Embryonic facial prominence (tissue), 1 donor: ENCODE measurements around the gene TSPAN4.

Source experiments
- DNase-seq: peaks from one replicate; pipeline ENCODE4 v3.0.0-alpha.2; 2016; ENCODE audit errors: extremely low spot score

TSPAN4 gene

DNA sequence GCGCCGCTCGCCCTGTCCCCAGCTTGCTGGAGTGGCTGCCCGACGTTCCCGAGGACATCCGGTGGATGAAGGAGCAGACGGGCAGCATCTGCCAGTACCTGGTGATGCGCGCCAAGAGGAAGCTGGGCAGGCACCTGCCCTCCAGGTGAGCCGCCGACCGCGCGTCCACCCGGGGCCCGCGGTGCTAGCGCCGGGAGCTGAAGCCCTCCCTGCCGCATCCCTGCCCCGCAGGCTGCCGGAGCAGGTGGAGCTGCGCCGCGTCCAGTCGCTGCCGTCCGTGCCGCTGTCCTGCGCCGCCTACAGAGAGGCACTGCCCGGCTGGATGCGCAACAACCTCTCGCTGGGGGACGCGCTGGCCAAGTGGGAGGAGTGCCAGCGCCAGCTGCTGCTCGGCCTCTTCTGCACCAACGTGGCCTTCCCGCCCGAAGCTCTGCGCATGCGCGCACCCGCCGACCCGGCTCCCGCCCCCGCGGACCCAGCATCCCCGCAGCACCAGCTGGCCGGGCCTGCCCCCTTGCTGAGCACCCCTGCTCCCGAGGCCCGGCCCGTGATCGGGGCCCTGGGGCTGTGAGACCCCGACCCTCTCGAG is 18.3 kb upstream of the TSPAN4 start:
- no peak for DNase-seq

- DNase-seq, result no peak
These were observed 17.7 kb upstream of the TSPAN4 start for GRCh38 chr11:824942-825341.

DNA sequence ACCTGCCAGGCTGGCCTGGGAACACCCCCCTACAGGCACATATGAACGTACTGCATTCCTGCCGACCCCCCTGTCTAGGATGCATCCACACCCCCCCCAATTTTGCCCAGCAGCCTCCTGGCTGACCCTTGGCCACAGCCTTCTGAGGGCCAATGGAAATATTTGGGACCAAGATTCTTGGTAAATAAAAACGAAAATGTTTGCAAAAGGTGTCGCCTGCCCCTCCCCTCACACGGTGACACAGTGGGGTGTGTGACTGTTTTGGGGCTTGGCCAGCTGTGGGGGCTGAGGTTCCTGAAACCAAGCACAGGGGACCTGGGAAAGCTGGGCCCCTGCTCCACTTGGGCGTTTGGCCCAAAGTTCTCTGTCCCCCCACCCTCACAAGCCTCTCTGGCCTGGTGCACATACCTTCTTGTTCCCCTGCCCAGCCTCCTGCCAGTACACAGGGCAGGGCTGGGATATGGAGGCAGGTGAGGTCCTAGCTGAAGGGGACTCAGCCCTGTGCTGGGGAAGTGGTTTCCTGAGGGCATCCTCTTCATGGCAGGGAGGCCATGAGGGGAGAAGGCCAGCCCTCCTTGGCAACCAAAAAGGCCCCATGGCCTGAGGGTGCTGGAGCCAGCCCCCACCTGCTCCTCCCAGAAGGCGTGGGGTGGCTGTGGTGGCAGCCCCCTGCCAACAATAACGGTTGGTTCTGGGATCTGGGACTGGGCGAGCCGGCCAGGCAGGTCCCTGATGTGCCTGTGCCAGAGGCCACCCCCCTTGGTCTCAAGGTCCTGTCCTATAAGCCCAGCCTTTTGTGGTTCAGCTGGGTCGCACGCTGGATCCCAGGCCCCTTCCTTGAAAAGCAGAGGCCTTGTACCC is 17.1 kb upstream of the TSPAN4 start:
- DNase-seq, result no peak

GRCh38 chr11:826227-826621 is 16.4 kb upstream of the TSPAN4 start:
- no peak for DNase-seq

GRCh38 chr11:826836-827145 is 15.9 kb upstream of the TSPAN4 start:
- DNase-seq, result no peak

DNA sequence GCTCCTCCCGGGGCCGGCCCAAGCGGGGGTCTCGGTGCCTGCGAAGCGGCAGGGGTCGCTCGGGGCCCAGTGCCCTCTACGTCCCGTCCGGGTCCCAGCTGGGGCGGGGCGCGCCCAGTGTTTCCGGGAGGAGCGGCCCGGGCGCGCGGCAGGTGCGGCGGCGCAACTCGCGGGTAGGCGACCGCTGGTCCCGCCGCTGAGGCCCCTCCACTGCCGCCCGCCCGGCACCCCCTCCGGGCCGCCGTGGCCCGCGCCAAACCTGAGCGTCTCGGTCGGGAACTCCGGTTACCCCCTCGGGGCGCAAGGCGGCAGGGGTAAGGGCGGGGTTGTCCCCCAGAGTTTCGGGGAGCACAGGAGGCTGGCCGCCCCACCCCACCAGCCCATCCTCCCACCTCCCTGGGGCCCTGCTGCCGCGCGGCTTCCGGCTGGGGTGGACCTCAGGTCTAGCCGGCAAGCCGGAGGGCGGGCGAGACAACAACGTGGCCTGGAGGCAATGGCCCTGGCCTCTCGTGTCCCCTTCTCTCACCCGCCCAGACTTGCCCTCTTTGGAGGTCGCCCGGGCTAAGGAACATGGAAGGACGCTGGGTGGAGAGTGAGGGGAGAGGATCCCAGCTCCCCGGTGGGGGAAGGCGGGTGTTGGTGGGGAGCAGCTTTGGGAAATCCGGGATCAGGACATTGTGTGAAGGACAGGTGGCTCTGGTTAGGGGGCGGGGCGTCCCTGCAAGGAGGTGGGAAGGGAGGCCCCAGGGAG is 15.3 kb upstream of the TSPAN4 start:
- no peak for DNase-seq

DNA sequence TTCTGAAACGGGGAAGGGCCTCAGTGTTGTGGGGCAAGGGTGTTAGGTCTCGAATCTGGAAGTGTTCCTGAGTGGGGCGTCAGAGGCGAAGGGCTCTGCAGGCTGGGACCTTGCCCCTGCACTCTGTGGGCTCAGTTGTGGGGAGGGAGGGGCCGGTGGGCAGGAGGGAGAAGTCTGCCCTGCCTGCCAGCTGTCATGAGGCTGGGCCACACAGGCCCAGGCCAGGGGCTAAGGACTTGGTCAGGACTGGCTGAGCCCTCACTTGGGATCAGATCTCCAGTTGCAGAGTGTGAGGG is 14.8 kb upstream of the TSPAN4 start, which contains the start of gene CRACR2B:
TSS of gene CRACR2B (plus strand) at position 23 of the 296 bp plus-strand sequence. CDS start 689 bp downstream, outside the sequence.
- DNase-seq, result no peak

DNA sequence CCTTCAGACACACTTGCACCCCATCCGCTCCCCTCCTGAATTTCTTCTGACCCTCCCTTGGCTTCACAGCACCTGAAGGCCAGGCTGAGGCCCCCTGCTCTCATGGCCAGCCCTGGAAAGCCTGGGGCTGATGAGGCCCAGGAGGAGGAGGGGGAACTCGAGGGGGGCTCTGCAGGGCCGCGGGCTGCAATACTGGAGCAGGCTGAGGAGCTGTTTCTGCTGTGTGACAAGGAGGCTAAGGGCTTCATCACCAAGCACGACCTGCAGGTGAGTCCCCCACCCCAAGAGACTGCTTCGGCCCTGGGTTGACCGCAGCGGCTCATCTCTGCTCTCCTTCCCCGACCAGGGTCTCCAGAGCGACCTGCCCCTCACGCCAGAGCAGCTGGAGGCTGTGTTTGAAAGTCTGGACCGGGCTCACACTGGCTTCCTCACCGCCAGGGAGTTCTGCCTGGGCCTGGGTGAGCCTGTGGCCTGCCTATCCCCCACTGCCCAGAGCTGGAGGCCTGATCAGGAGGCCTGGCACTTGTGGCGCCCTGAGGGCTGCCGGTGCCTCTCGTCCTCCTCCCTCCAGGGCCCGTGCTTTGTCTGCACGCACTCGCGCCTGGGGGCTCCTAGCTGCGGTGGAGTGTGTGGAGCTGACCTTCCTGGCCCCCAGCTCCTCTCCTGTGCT is 14.0 kb upstream of the TSPAN4 start:
- DNase-seq, result no peak

DNA sequence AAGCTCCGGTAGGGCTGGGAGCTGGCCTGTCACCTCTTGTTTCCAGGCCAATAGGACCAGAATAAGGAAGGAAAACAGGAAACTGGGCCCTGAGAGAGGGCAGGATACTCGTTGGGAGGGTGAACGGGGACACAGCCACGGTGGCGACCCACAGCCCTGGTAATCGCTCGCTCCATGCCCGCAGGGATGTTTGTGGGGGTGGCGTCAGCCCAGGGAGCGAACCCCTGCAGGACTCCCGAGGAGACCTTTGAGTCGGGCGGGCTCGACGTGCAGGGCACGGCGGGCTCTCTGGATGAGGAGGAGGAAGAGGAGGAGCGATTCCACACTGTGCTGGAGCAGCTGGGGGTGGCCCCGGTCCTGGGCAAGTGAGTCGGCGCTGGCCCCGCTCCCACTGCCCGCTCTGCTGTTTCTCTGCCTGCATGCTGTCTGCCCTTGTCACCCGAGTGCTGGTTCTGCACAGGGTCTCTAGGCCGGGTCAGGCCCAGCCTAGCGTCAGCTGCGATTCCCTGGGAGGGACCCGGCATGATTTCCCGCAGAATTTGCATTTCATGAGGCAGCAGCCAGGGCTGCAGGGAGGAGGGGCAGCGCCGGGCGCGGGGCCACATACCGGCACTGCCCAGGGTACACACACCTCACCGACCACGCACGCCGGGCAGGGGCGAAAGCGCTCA is 13.3 kb upstream of the TSPAN4 start:
- no peak for DNase-seq

GRCh38 chr11:829847-830294 is 12.8 kb upstream of the TSPAN4 start:
- no peak for DNase-seq

GRCh38 chr11:830295-831117 is 12.1 kb upstream of the TSPAN4 start:
- no peak for DNase-seq

GRCh38 chr11:831118-831864 is 11.4 kb upstream of the TSPAN4 start:
- DNase-seq, result no peak

DNA sequence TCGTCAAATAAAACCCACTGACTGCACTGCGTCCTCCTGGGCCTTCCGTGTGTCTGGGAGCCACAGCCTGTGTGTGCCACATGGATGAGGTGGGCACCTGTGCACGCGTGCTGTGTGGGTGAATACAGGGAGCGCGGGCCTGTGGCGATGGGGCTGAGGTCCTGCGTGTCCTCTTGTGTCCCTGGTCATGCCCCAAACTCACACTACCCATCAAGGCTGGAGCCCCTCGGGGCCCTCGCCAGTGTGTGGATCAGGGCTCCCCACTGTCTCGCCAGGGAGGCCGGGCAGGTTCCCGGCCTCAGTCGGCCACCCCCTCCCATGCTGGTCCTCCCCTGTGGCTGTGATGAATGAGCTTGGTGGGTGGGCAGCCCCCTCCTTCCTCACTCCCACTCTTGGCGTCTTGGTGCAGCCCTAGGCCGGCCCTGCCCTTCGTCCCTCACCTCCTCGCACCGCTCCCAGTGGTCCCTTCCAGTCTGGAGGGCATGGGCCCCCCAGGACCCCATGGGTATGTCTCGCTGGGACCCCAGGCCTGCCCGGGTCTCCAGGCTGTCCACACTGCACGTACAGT is 10.6 kb upstream of the TSPAN4 start:
- DNase-seq, result no peak

DNA sequence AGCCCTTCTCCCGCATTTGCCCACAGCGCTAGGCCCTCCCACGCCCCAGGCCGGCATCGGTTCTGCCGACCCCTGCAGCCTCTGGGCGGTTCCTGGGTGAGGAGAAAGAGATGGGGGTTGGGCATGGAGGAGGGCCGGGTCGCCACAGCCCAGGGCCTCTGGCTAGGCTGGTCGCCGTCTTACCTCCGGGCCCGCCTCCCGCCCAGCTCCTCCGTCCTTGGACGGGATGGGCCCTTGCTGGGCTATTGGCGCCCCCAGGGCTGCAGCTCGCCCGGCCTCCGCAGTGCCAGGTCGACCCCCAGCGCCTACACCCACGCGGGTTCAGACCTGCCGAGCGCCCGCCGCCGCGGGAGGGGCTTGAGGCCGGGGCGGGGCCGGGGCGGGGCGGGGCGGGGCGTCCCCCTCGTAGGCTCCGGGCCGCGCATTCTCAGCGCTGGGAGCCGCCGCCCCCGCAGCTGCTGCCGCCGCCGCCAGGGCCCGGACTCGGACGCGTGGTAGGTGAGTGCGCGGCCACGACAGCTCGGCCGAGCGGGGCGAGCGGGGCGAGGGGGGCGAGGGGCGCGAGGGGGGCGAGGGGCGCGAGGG is 10.0 kb upstream of the TSPAN4 start, which contains the start of gene CD151:
TSS of gene CD151 (plus strand) at position 424 of the 585 bp plus-strand sequence. CDS start 3,118 bp downstream, outside the sequence.
- no peak for DNase-seq

- no peak for DNase-seq
These were observed 9.4 kb upstream of the TSPAN4 start for GRCh38 chr11:833114-833791.

DNA sequence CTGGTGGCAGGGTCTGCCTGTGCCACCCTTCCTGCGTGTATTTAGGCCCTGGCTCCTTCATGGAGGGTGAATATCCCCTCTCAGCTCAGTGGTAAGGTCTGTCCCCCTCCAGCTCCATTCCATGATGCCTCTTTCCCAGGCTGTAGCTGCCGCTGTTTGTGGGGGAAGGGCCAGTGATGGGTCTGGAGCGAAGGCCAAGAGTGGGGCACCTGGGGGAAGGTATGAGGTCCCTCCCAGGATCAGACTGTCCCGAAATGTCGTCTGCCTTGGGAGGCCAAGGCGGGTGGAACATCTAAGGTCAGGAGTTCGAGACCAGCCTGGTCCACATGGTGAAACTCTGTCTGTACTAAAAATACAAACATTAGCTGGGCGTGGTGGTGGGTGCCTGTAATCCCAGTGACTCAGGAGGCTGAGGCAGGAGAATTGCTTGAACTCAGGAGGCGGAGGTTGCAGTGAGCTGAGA is 8.8 kb upstream of the TSPAN4 start:
- DNase-seq, result no peak

- DNase-seq, result no peak
These were observed 8.0 kb upstream of the TSPAN4 start for GRCh38 chr11:834371-835316.
